DND-41 (cell line): ENCODE measurements around the gene GNAS-AS1.

Experiments
- ATAC-seq: fragments of 200-7000 bp; cut with Tn5 transposase; 3 replicates; pipeline ENCODE4 v1.9.1; 2021; ENCODE audit warnings: low read depth; ENCODE audit not compliant: insufficient read depth
- DNase-seq: peaks from one replicate; pipeline ENCODE4 v3.0.0-alpha.2; 2020
- H2AFZ ChIP-seq: 2 replicates; pipeline ENCODE4 v1.6.0; 2012; ENCODE audit warnings: low read depth, low read length
- H3K27ac ChIP-seq: 2 replicates; pipeline ENCODE4 v1.5.1; 2012; ENCODE audit warnings: low read length, inconsistent platforms
- H3K27me3 ChIP-seq: fragments of 200-600 bp; sonication (generic); 2 replicates; pipeline ENCODE4 v1.6.0; 2012; ENCODE audit warnings: low read length, mild to moderate bottlenecking, inconsistent platforms; ENCODE audit not compliant: insufficient read depth, poor library complexity
- H3K36me3 ChIP-seq: 2 replicates; pipeline ENCODE4 v1.5.1; 2012; ENCODE audit warnings: low read length, inconsistent platforms; ENCODE audit not compliant: insufficient read depth
- H3K4me1 ChIP-seq: 2 replicates; pipeline ENCODE4 v1.5.1; 2012; ENCODE audit warnings: mild to moderate bottlenecking, low read length; ENCODE audit not compliant: insufficient read depth
- H3K4me2 ChIP-seq: 2 replicates; pipeline ENCODE4 v1.6.0; 2012; ENCODE audit warnings: mild to moderate bottlenecking, moderate library complexity, low read length, inconsistent platforms; ENCODE audit not compliant: insufficient read depth
- H3K4me3 ChIP-seq, 2 experiments: fragments of 200-600 bp in 1 of 2; shearing (Covaris generic) in 1 of 2; 2 replicates each; pipeline ENCODE4 v1.5.1; 2012 to 2016; ENCODE audit warnings: inconsistent platforms in 2 of 2, low read length in 2 of 2, mild to moderate bottlenecking in 2 of 2, low read depth in 1 of 2, moderate library complexity in 1 of 2
- H3K79me2 ChIP-seq: 2 replicates; pipeline ENCODE4 v1.6.0; 2012; ENCODE audit warnings: low read length, inconsistent platforms; ENCODE audit not compliant: insufficient read depth
- H3K9ac ChIP-seq: 2 replicates; pipeline ENCODE4 v1.6.0; 2012; ENCODE audit warnings: low read depth, mild to moderate bottlenecking, inconsistent platforms, low read length, moderate library complexity
- H3K9me3 ChIP-seq: 2 replicates; pipeline ENCODE4 v1.5.1; 2012; ENCODE audit warnings: low read length, moderate library complexity, mild to moderate bottlenecking, inconsistent platforms; ENCODE audit not compliant: insufficient read depth, severe bottlenecking
- H4K20me1 ChIP-seq: 2 replicates; pipeline ENCODE4 v1.6.0; 2012; ENCODE audit warnings: low read length; ENCODE audit not compliant: insufficient read depth
- EZH2 ChIP-seq: IDR thresholded peaks from 3 replicates; pipeline ENCODE4 v1.6.1; 2012; ENCODE audit warnings: borderline replicate concordance, low read depth, mild to moderate bottlenecking, moderate library complexity, low read length, inconsistent platforms; ENCODE audit not compliant: severe bottlenecking
- TF ChIP-seq, protein P1 (sequence below): IDR thresholded peaks from 2 replicates; pipeline ENCODE4 v1.5.1; 2012; ENCODE audit warnings: borderline replicate concordance, low read length, moderate library complexity, mild to moderate bottlenecking; ENCODE audit not compliant: poor library complexity, severe bottlenecking; ENCODE audit errors: extremely low read depth

GNAS-AS1 gene

GRCh38 chr20:58797371-58798338, 53.0 kb downstream of the GNAS-AS1 start:
- no peaks in the 10 kb centered on the region for H3K36me3 ChIP-seq
- TF ChIP-seq, protein P1, sequence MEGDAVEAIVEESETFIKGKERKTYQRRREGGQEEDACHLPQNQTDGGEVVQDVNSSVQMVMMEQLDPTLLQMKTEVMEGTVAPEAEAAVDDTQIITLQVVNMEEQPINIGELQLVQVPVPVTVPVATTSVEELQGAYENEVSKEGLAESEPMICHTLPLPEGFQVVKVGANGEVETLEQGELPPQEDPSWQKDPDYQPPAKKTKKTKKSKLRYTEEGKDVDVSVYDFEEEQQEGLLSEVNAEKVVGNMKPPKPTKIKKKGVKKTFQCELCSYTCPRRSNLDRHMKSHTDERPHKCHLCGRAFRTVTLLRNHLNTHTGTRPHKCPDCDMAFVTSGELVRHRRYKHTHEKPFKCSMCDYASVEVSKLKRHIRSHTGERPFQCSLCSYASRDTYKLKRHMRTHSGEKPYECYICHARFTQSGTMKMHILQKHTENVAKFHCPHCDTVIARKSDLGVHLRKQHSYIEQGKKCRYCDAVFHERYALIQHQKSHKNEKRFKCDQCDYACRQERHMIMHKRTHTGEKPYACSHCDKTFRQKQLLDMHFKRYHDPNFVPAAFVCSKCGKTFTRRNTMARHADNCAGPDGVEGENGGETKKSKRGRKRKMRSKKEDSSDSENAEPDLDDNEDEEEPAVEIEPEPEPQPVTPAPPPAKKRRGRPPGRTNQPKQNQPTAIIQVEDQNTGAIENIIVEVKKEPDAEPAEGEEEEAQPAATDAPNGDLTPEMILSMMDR: no peak
- no peak for TF ChIP-seq EZH2
- H3K9ac ChIP-seq: no peak overlapping the region
- H3K4me2 ChIP-seq: no peak overlapping the region
- peaks cover 11% of the 10 kb centered on the region for H3K27me3 ChIP-seq
- no peak overlapping the region for H3K27ac ChIP-seq
- no peak overlapping the region for H3K4me3 ChIP-seq
- H3K9me3 ChIP-seq: no peaks in the 10 kb centered on the region
- H3K4me1 ChIP-seq: no peaks in the 10 kb centered on the region
- DNase-seq (no peak), ATAC-seq (no peak)
- H3K79me2 ChIP-seq: no peaks in the 10 kb centered on the region
- no peaks in the 10 kb centered on the region; the same call in 1 of the 2 replicates for H4K20me1 ChIP-seq
- no peak overlapping the region for H2AFZ ChIP-seq

- no peaks in the 10 kb centered on the region for H3K4me1 ChIP-seq
- H3K27ac ChIP-seq: no peak overlapping the region
- no peaks in the 10 kb centered on the region for H3K36me3 ChIP-seq
- no peaks in the 10 kb centered on the region for H3K79me2 ChIP-seq
- H2AFZ ChIP-seq: no peak overlapping the region
- DNase-seq: no peak
- ATAC-seq: no peak
- H3K9me3 ChIP-seq: no peaks in the 10 kb centered on the region
- H3K4me2 ChIP-seq: no peak overlapping the region
- TF ChIP-seq, protein P1: no peak
- no peak for TF ChIP-seq EZH2
- H3K4me3 ChIP-seq: no peak overlapping the region
- H3K9ac ChIP-seq: no peak overlapping the region
- no peaks in the 10 kb centered on the region; the same call in 1 of the 2 replicates for H4K20me1 ChIP-seq
- H3K27me3 ChIP-seq: peaks cover 14% of the 10 kb centered on the region
These were observed 54.8 kb downstream of the GNAS-AS1 start for GRCh38 chr20:58795923-58796245.

- H2AFZ ChIP-seq: no peak overlapping the region
- H4K20me1 ChIP-seq: no peaks in the 10 kb centered on the region; the same call in 1 of the 2 replicates
- H3K27ac ChIP-seq: no peak overlapping the region
- ATAC-seq (no peak), DNase-seq (no peak)
- TF ChIP-seq EZH2: no peak
- TF ChIP-seq, protein P1: no peak
- H3K36me3 ChIP-seq: no peaks in the 10 kb centered on the region
- H3K4me2 ChIP-seq: no peak overlapping the region
- no peak overlapping the region for H3K9ac ChIP-seq
- no peak overlapping the region for H3K4me3 ChIP-seq
- no peaks in the 10 kb centered on the region for H3K4me1 ChIP-seq
- H3K9me3 ChIP-seq: no peaks in the 10 kb centered on the region
- H3K79me2 ChIP-seq: no peaks in the 10 kb centered on the region
- H3K27me3 ChIP-seq: peaks cover 15% of the 10 kb centered on the region
These were observed 55.4 kb downstream of the GNAS-AS1 start for GRCh38 chr20:58795181-58795922.
